CD4-positive, alpha-beta memory T cell (primary cell): ENCODE measurements around the gene PEX26. TPM values are rescaled to one million over a fixed set of nuclear protein-coding genes. Genes with fewer than 3 reads are reported as not detected.
"Not testable (repeated sequence)": the region's sequence is repeated elsewhere in the genome, so short reads cannot be mapped to it uniquely, and the experiment has no call there.

Experiments
- CTCF ChIA-PET: fragments of 350-600 bp; sonication (Branson Sonifier 250); formaldehyde crosslinking; loops from one replicate; lab custom pipeline; 2021; ENCODE audit warnings: inconsistent platforms; ENCODE audit not compliant: partially characterized antibody; lab: Charles Lee
- POLR2A ChIA-PET: fragments of 350-600 bp; sonication (Branson Sonifier 250); formaldehyde crosslinking; loops from one replicate; lab custom pipeline; 2021; ENCODE audit not compliant: partially characterized antibody; lab: Charles Lee
- DNase-seq, 5 donors: peaks; one replicate each; pipeline versions ENCODE4 v3.0.0 to v3.0.0-alpha.2; 2020 to 2022; ENCODE audit warnings: mixed read lengths in 1 of 5
- H3K27ac ChIP-seq: one replicate; pipeline ENCODE4 v1.7.0; 2013; ENCODE audit warnings: low read depth, low read length
- H3K27me3 ChIP-seq: 2 replicates; pipeline ENCODE4 v1.7.0; 2013; ENCODE audit warnings: mild to moderate bottlenecking, low read length, moderate library complexity; ENCODE audit not compliant: insufficient read depth
- H3K36me3 ChIP-seq: 2 replicates; pipeline ENCODE4 v1.7.0; 2013; ENCODE audit warnings: mild to moderate bottlenecking, low read length, moderate library complexity; ENCODE audit not compliant: insufficient read depth
- H3K4me1 ChIP-seq: 2 replicates; pipeline ENCODE4 v1.7.0; 2013; ENCODE audit warnings: mild to moderate bottlenecking, low read length, moderate library complexity; ENCODE audit not compliant: insufficient read depth
- H3K4me3 ChIP-seq, 2 donors: one replicate each; pipeline ENCODE4 v1.7.0; 2013; ENCODE audit warnings: low read length in 2 of 2, mild to moderate bottlenecking in 1 of 2
- H3K9me3 ChIP-seq, 2 donors: one replicate each; pipeline ENCODE4 v1.7.0; 2013; ENCODE audit warnings: low read length in 2 of 2, control low read depth in 1 of 2; ENCODE audit not compliant: control insufficient read depth in 1 of 2
- H3K27ac Mint-ChIP-seq, 7 donors: one replicate each; pipeline ENCODE4 v1.8.0; 2020 to 2021; ENCODE audit warnings: mixed read lengths in 7 of 7, mild to moderate bottlenecking in 6 of 7, inconsistent platforms in 3 of 7, moderate library complexity in 3 of 7
- H3K27me3 Mint-ChIP-seq, 2 donors: one replicate each; pipeline ENCODE4 v1.8.0; 2020 to 2021; ENCODE audit warnings: mixed read lengths in 2 of 2
- H3K36me3 Mint-ChIP-seq, 2 donors: one replicate each; pipeline ENCODE4 v1.8.0; 2020 to 2021; ENCODE audit warnings: mixed read lengths in 2 of 2, inconsistent platforms in 1 of 2, mild to moderate bottlenecking in 1 of 2
- H3K4me1 Mint-ChIP-seq, 4 donors: one replicate each; pipeline ENCODE4 v1.8.0; 2020 to 2021; ENCODE audit warnings: mixed read lengths in 4 of 4, mild to moderate bottlenecking in 1 of 4
- H3K4me3 Mint-ChIP-seq, 8 donors: one replicate each; pipeline ENCODE4 v1.8.0; 2020 to 2021; ENCODE audit warnings: mixed read lengths in 8 of 8, mild to moderate bottlenecking in 7 of 8, moderate library complexity in 6 of 8, inconsistent platforms in 3 of 8
- H3K9me3 Mint-ChIP-seq, 8 donors: one replicate each; pipeline ENCODE4 v1.8.0; 2020 to 2021; ENCODE audit warnings: mixed read lengths in 8 of 8, mild to moderate bottlenecking in 5 of 8, inconsistent platforms in 3 of 8, moderate library complexity in 1 of 8
- intact Hi-C: fragments of 100-400 bp; cut with micrococcal nuclease; formaldehyde crosslinking; loops from one replicate; pipeline ENCODE4 v1.15.1; 2023
- polyA plus RNA-seq, 2 donors: library from polyadenylated mRNA; unstranded; fragments of 300-500 nt; fragmentation: Illumina TruSeq; gene quantifications; one replicate each; pipeline ENCODE4 v1.2.3, GENCODE V29; 2021
- total RNA-seq, 2 experiments: library from RNA; stranded (reverse); gene quantifications; one replicate each; pipeline ENCODE4 v1.2.3, GENCODE V29; 2021

The PEX26 gene
- total and polyA plus RNA-seq, 4 experiments from 2014 or later: 1.4 to 39.6 (median 22.7) TPM

- ChIA-PET CTCF (no interaction called here), POLR2A (no interaction called here)
- intact Hi-C loops: no loop called here
- Mint-ChIP-seq H3K27me3 (peaks cover 36% of the 10 kb centered on the region in 2 donors), H3K27ac (no peak overlapping the region), H3K4me3 (no peak overlapping the region), H3K4me1 (no peaks in the 10 kb centered on the region), H3K9me3 (peaks cover 0 to 3% (median 0%) of the 10 kb centered on the region in 8 donors), H3K36me3 (no peaks in the 10 kb centered on the region)
- no peak for DNase-seq
- no peak overlapping the region for H3K4me3 ChIP-seq
- H3K4me1 ChIP-seq: no peaks in the 10 kb centered on the region
- H3K27ac ChIP-seq: no peak overlapping the region
- H3K27me3 ChIP-seq: peaks cover 10% of the 10 kb centered on the region
- H3K9me3 ChIP-seq: no peaks in the 10 kb centered on the region
- no peaks in the 10 kb centered on the region for H3K36me3 ChIP-seq
These were observed 9.3 kb upstream of the PEX26 start for GRCh38 chr22:18068381-18068988.

GRCh38 chr22:18069041-18069440 is 8.7 kb upstream of the PEX26 start:
- ChIA-PET POLR2A (no interaction called here), CTCF (no interaction called here)
- Histone ChIP-seq H3K27me3 (peaks cover 10% of the 10 kb centered on the region), H3K9me3 (no peaks in the 10 kb centered on the region), H3K36me3 (no peaks in the 10 kb centered on the region), H3K4me1 (no peaks in the 10 kb centered on the region), H3K27ac (no peak overlapping the region), H3K4me3 (no peak overlapping the region)
- DNase-seq: no peak
- H3K4me3 Mint-ChIP-seq: no peak overlapping the region
- H3K36me3 Mint-ChIP-seq: no peaks in the 10 kb centered on the region
- peaks cover 33 to 36% of the 10 kb centered on the region in 2 donors for H3K27me3 Mint-ChIP-seq
- H3K4me1 Mint-ChIP-seq: no peaks in the 10 kb centered on the region
- H3K9me3 Mint-ChIP-seq: peaks cover 0 to 3% (median 0%) of the 10 kb centered on the region in 8 donors
- no peak overlapping the region for H3K27ac Mint-ChIP-seq
- intact Hi-C loops: no loop called here

- intact Hi-C loops: no loop called here
- H3K27me3 Mint-ChIP-seq: peaks cover 26 to 29% of the 10 kb centered on the region in 2 donors
- Histone ChIP-seq H3K4me1 (no peaks in the 10 kb centered on the region), H3K27ac (no peak overlapping the region), H3K27me3 (peaks cover 4% of the 10 kb centered on the region), H3K9me3 (no peaks in the 10 kb centered on the region), H3K36me3 (no peaks in the 10 kb centered on the region), H3K4me3 (no peak overlapping the region)
- peaks cover 0 to 3% (median 0%) of the 10 kb centered on the region in 8 donors for H3K9me3 Mint-ChIP-seq
- DNase-seq: no peak
- H3K4me3 Mint-ChIP-seq: no peak overlapping the region
- ChIA-PET CTCF (no interaction called here), POLR2A (no interaction called here)
- no peaks in the 10 kb centered on the region for H3K36me3 Mint-ChIP-seq
- H3K27ac Mint-ChIP-seq: no peak overlapping the region
- H3K4me1 Mint-ChIP-seq: no peaks in the 10 kb centered on the region
These were observed 7.7 kb upstream of the PEX26 start for GRCh38 chr22:18070041-18070440.

GRCh38 chr22:18070556-18071306 is 7.1 kb upstream of the PEX26 start:
- intact Hi-C loops: no loop called here
- Histone ChIP-seq H3K4me3 (no peak overlapping the region), H3K36me3 (no peaks in the 10 kb centered on the region), H3K27me3 (peaks cover 4% of the 10 kb centered on the region), H3K27ac (no peak overlapping the region), H3K9me3 (no peaks in the 10 kb centered on the region), H3K4me1 (no peaks in the 10 kb centered on the region)
- Mint-ChIP-seq H3K9me3 (peaks cover 0 to 3% (median 0%) of the 10 kb centered on the region in 8 donors), H3K4me3 (no peak overlapping the region), H3K36me3 (no peaks in the 10 kb centered on the region), H3K27me3 (peaks cover 19 to 22% of the 10 kb centered on the region in 2 donors), H3K4me1 (no peaks in the 10 kb centered on the region), H3K27ac (no peak overlapping the region)
- POLR2A ChIA-PET: no interaction called here
- CTCF ChIA-PET: interaction anchor here (9.0 kb wide), 1 partner anchor 239 kb away, joined by 226 read pairs; no protein-coding TSS in a partner anchor
- DNase-seq: no peak

- H3K27ac ChIP-seq, H3K4me3 ChIP-seq, H3K9me3 Mint-ChIP-seq, H3K27ac Mint-ChIP-seq, H3K36me3 ChIP-seq, DNase-seq, intact Hi-C loops, H3K9me3 ChIP-seq, H3K4me3 Mint-ChIP-seq, H3K27me3 ChIP-seq, H3K36me3 Mint-ChIP-seq, H3K4me1 Mint-ChIP-seq, POLR2A ChIA-PET, H3K4me1 ChIP-seq: not testable (repeated sequence)
- CTCF ChIA-PET: interaction anchor here (0.7 to 9.0 kb wide), 2 partner anchors 240 to 294 kb away, joined by 3 to 226 read pairs; no protein-coding TSS in a partner anchor
- peaks cover 12 to 15% of the 10 kb centered on the region in 2 donors for H3K27me3 Mint-ChIP-seq
These were observed 6.4 kb upstream of the PEX26 start for GRCh38 chr22:18071307-18071967.

GRCh38 chr22:18071968-18072310 is 5.9 kb upstream of the PEX26 start:
- H3K4me3 Mint-ChIP-seq: no peak overlapping the region
- H3K4me1 ChIP-seq: peaks cover 9% of the 10 kb centered on the region
- ChIA-PET POLR2A (no interaction called here), CTCF (interaction anchor here (0.7 to 9.0 kb wide), 3 partner anchors 71 to 294 kb away, joined by 3 to 226 read pairs (median 3); no protein-coding TSS in a partner anchor)
- H3K27ac ChIP-seq: no peak overlapping the region
- intact Hi-C loops: no loop called here
- H3K4me3 ChIP-seq: no peak overlapping the region
- H3K27me3 ChIP-seq: no peaks in the 10 kb centered on the region
- H3K27me3 Mint-ChIP-seq: peaks cover 8 to 12% of the 10 kb centered on the region in 2 donors
- no peaks in the 10 kb centered on the region for H3K36me3 Mint-ChIP-seq
- H3K36me3 ChIP-seq: no peaks in the 10 kb centered on the region
- peak overlapping the region in 1 of 7 donors; percentile 63 for H3K27ac Mint-ChIP-seq
- peaks cover 0 to 3% (median 0%) of the 10 kb centered on the region in 8 donors for H3K9me3 Mint-ChIP-seq
- peaks cover 7 to 10% (median 9%) of the 10 kb centered on the region in 4 donors for H3K4me1 Mint-ChIP-seq
- H3K9me3 ChIP-seq: no peaks in the 10 kb centered on the region
- DNase-seq: no peak

GRCh38 chr22:18073467-18073866 is 4.3 kb upstream of the PEX26 start:
- no peak overlapping the region for H3K4me3 ChIP-seq
- H3K4me3 Mint-ChIP-seq: no peak overlapping the region
- no peaks in the 10 kb centered on the region for H3K27me3 ChIP-seq
- H3K4me1 Mint-ChIP-seq: peaks cover 13 to 21% (median 16%) of the 10 kb centered on the region in 4 donors
- peaks cover 0 to 3% (median 0%) of the 10 kb centered on the region in 8 donors for H3K9me3 Mint-ChIP-seq
- H3K9me3 ChIP-seq: no peaks in the 10 kb centered on the region
- H3K36me3 ChIP-seq: no peaks in the 10 kb centered on the region
- no peak overlapping the region for H3K27ac Mint-ChIP-seq
- intact Hi-C loops: no loop called here
- POLR2A ChIA-PET: no interaction called here
- H3K27ac ChIP-seq: no peak overlapping the region
- DNase-seq: no peak
- CTCF ChIA-PET: interaction anchor here (9.0 kb wide), 1 partner anchor 242 kb away, joined by 226 read pairs; no protein-coding TSS in a partner anchor
- H3K36me3 Mint-ChIP-seq: peaks cover 0 to 5% of the 10 kb centered on the region in 2 donors
- H3K4me1 ChIP-seq: peaks cover 15% of the 10 kb centered on the region
- H3K27me3 Mint-ChIP-seq: peaks cover 2 to 4% of the 10 kb centered on the region in 2 donors
